Right kidney (tissue), 1 donor: ENCODE data around the gene PLIN5.

ENCODE experiments used
- DNase-seq: peaks from one replicate; pipeline ENCODE4 v3.0.0-alpha.2; 2016

Gene PLIN5

GRCh38 chr19:4504297-4504701, 30.7 kb downstream of the PLIN5 start:
- no peak for DNase-seq

GRCh38 chr19:4503825-4504170, 31.2 kb downstream of the PLIN5 start:
- DNase-seq, result no peak

- no peak for DNase-seq
These were observed 31.7 kb downstream of the PLIN5 start for GRCh38 chr19:4503132-4503824.

GRCh38 chr19:4502282-4503131, 32.5 kb downstream of the PLIN5 start:
- no peak for DNase-seq

- no peak for DNase-seq
These were observed 33.3 kb downstream of the PLIN5 start for GRCh38 chr19:4501691-4502090.

GRCh38 chr19:4500841-4501591, 34.0 kb downstream of the PLIN5 start:
- DNase-seq, result no peak

- no peak for DNase-seq
These were observed 35.2 kb downstream of the PLIN5 start for GRCh38 chr19:4499855-4500254.

- no peak for DNase-seq
These were observed 35.7 kb downstream of the PLIN5 start for GRCh38 chr19:4499318-4499717.

- DNase-seq, result no peak
These were observed 36.3 kb downstream of the PLIN5 start for GRCh38 chr19:4498694-4499093.

- no peak for DNase-seq
These were observed 37.1 kb downstream of the PLIN5 start for GRCh38 chr19:4497770-4498389.

- no peak for DNase-seq
These were observed 38.7 kb downstream of the PLIN5 start for GRCh38 chr19:4496304-4496703.

- DNase-seq, result no peak
These were observed 39.6 kb downstream of the PLIN5 start for GRCh38 chr19:4495471-4495870.

GRCh38 chr19:4494691-4495064, 40.3 kb downstream of the PLIN5 start:
- DNase-seq, result no peak

- DNase-seq, result no peak
These were observed 40.9 kb downstream of the PLIN5 start for GRCh38 chr19:4493929-4494690.

GRCh38 chr19:4493104-4493928, 41.7 kb downstream of the PLIN5 start:
- no peak for DNase-seq

- no peak for DNase-seq
These were observed 42.5 kb downstream of the PLIN5 start for GRCh38 chr19:4492337-4493103.

- no peak for DNase-seq
These were observed 43.6 kb downstream of the PLIN5 start for GRCh38 chr19:4491446-4491845.

- DNase-seq, result no peak
These were observed 46.5 kb downstream of the PLIN5 start for GRCh38 chr19:4488496-4488895.

GRCh38 chr19:4487572-4487971, 47.5 kb downstream of the PLIN5 start:
- DNase-seq, result no peak

- no peak for DNase-seq
These were observed 51.6 kb downstream of the PLIN5 start for GRCh38 chr19:4483385-4483784.
